Body of pancreas (tissue), 4 donors: ENCODE data around the gene EFCAB11.
"Not testable (repeated sequence)": the region's sequence is repeated elsewhere in the genome, so short reads cannot be mapped to it uniquely, and the experiment has no call there.

ENCODE experiments used
- POLR2A ChIP-seq, 3 donors: fragments of 450-650 bp; IDR thresholded peaks; one replicate each; pipeline ENCODE4 v1.6.1; 2016; ENCODE audit warnings: antibody characterized with exemption in 3 of 3, mild to moderate bottlenecking in 2 of 3
- TF ChIP-seq, protein P1 (sequence below), 7 experiments: fragments of 450-650 bp in 4 of 7; fragments of 200-600 bp in 3 of 7; sonication (generic) in 3 of 7; IDR thresholded peaks; one replicate each; pipeline ENCODE4 v1.5.1; 2016 to 2019; ENCODE audit warnings: antibody characterized with exemption in 7 of 7

DNA sequence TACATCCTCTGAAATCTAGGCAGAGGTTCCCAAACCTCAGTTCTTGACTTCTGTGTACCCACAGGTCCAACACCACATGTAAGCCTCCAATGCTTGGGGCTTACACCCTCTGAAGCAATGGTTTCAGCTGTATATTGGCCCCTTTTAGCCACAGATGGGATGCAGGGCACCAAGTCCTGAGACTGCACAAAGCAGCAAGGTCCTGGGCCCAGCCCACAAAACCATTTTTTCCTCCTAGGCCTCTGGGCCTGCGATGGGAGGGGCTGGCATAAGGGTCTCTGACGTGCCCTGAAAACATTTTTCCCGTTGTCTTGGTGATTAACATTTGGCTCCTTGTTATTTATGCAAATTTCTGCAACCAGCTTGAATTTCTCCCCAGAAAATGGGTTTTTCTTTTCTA lies 80.4 kb downstream of the EFCAB11 start:
- TF ChIP-seq, protein P1, sequence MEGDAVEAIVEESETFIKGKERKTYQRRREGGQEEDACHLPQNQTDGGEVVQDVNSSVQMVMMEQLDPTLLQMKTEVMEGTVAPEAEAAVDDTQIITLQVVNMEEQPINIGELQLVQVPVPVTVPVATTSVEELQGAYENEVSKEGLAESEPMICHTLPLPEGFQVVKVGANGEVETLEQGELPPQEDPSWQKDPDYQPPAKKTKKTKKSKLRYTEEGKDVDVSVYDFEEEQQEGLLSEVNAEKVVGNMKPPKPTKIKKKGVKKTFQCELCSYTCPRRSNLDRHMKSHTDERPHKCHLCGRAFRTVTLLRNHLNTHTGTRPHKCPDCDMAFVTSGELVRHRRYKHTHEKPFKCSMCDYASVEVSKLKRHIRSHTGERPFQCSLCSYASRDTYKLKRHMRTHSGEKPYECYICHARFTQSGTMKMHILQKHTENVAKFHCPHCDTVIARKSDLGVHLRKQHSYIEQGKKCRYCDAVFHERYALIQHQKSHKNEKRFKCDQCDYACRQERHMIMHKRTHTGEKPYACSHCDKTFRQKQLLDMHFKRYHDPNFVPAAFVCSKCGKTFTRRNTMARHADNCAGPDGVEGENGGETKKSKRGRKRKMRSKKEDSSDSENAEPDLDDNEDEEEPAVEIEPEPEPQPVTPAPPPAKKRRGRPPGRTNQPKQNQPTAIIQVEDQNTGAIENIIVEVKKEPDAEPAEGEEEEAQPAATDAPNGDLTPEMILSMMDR (IDR thresholded peaks at IDR 0.05): not testable (repeated sequence)
- TF ChIP-seq POLR2A (IDR thresholded peaks at IDR 0.05): not testable (repeated sequence)
